HepG2 (cell line): ENCODE data around the gene ZBTB32. TPM values are rescaled to one million over a fixed set of nuclear protein-coding genes. Genes with fewer than 3 reads are reported as not detected.

ENCODE experiments used
- ATAC-seq: fragments of 200-7000 bp; cut with Tn5 transposase; 3 replicates; pipeline ENCODE4 v1.9.1; 2020; ENCODE audit warnings: mild to moderate bottlenecking, moderate library complexity
- BruUV-seq: library from RNA; stranded (reverse); fragments of 400-500 nt; replicated peaks from 2 replicates; lab custom pipeline; 2021; lab: Mats Ljungman, UMichigan
- CTCF ChIA-PET: fragments of 300-600 bp; formaldehyde crosslinking; extraction: SDS; loops from one replicate; lab custom pipeline; 2021; ENCODE audit warnings: low total read pairs, inconsistent platforms, low intra/inter-chr PET ratio; lab: Yijun Ruan, JAX
- POLR2A ChIA-PET: fragments of 350-600 bp; sonication (Branson Sonifier 250); formaldehyde crosslinking; loops from one replicate; lab custom pipeline; 2020; ENCODE audit warnings: antibody characterized with exemption, inconsistent platforms; lab: Yijun Ruan, JAX
- DNase-seq: peaks from one replicate; pipeline ENCODE4 v3.0.0-alpha.2; 2015; ENCODE audit warnings: low spot score
- FAIRE-seq: peaks from 3 replicates; lab custom pipeline; 2011; peaks lifted over from hg19 to GRCh38; lab: Jason Lieb, UNC
- H2AFZ ChIP-seq: one replicate; pipeline ENCODE4 v1.6.1; 2011; ENCODE audit warnings: low read length, inconsistent platforms
- H3K27ac ChIP-seq: fragments of 300-600 bp; 3 replicates; pipeline ENCODE4 v1.8.0; 2011; ENCODE audit warnings: mixed run types, mild to moderate bottlenecking, mixed read lengths, low read length, inconsistent platforms; ENCODE audit not compliant: insufficient read depth; ENCODE audit errors: extremely low read length
- H3K27me3 ChIP-seq, 2 experiments: fragments of 200-600 bp in 1 of 2; 2 replicates in 1 of 2; 3 replicates in 1 of 2; pipeline versions ENCODE4 v1.6.0 to v1.8.0; 2011; ENCODE audit warnings: low read length in 2 of 2, mild to moderate bottlenecking in 2 of 2, moderate library complexity in 2 of 2, inconsistent platforms in 1 of 2; ENCODE audit not compliant: insufficient read depth in 2 of 2, control insufficient read depth in 1 of 2
- H3K36me3 ChIP-seq, 2 experiments: fragments of 200-600 bp in 1 of 2; replicated peaks in 1 of 2; 2 replicates in 1 of 2; 3 replicates in 1 of 2; pipeline versions ENCODE4 v1.5.1 to v1.8.0; 2011; ENCODE audit warnings: low read length in 2 of 2, inconsistent platforms in 1 of 2; ENCODE audit not compliant: insufficient read depth in 2 of 2, control insufficient read depth in 1 of 2
- H3K4me1 ChIP-seq: 2 replicates; pipeline ENCODE4 v1.5.1; 2012; ENCODE audit warnings: low read length, inconsistent platforms; ENCODE audit not compliant: insufficient read depth
- H3K4me2 ChIP-seq: 2 replicates; pipeline ENCODE4 v1.6.0; 2011; ENCODE audit warnings: low read depth, low read length, inconsistent platforms
- H3K4me3 ChIP-seq, 3 experiments: fragments of 200-600 bp in 1 of 3; sonication (generic), shearing (Covaris generic) in 1 of 3; replicated peaks in 1 of 3; 2 replicates each; pipeline ENCODE4 v1.5.1; 2011 to 2016; ENCODE audit warnings: low read length in 3 of 3, inconsistent platforms in 2 of 3, low read depth in 2 of 3, mild to moderate bottlenecking in 2 of 3, control low read depth in 1 of 3, mixed read lengths in 1 of 3; ENCODE audit not compliant: insufficient read depth in 1 of 3
- H3K79me2 ChIP-seq: one replicate; pipeline ENCODE4 v1.6.1; 2011; ENCODE audit warnings: low read length, inconsistent platforms; ENCODE audit not compliant: insufficient read depth
- H3K9ac ChIP-seq: 2 replicates; pipeline ENCODE4 v1.6.0; 2011; ENCODE audit warnings: mild to moderate bottlenecking, low read depth, low read length, inconsistent platforms; ENCODE audit not compliant: insufficient read depth
- H3K9me3 ChIP-seq: 2 replicates; pipeline ENCODE4 v1.5.1; 2012; ENCODE audit warnings: mild to moderate bottlenecking, low read length
- H4K20me1 ChIP-seq: 2 replicates; pipeline ENCODE4 v1.6.0; 2011; ENCODE audit warnings: inconsistent platforms, mild to moderate bottlenecking, low read length, moderate library complexity; ENCODE audit not compliant: insufficient read depth
- GRHL1 ChIP-seq: sonication (generic); formaldehyde crosslinking; conservative IDR thresholded peaks from 2 replicates; pipeline ENCODE4 v1.8.0; 2022; ENCODE audit warnings: missing genetic modification reagents
- HDAC2 ChIP-seq: sonication (generic); formaldehyde crosslinking; IDR thresholded peaks from 2 replicates; pipeline ENCODE4 v1.4.0; 2020; ENCODE audit warnings: missing genetic modification reagents
- JUN ChIP-seq: sonication (generic); formaldehyde crosslinking; IDR thresholded peaks from 2 replicates; pipeline ENCODE4 v1.4.0; 2020; ENCODE audit warnings: mild to moderate bottlenecking, missing genetic modification reagents
- PRDM15 ChIP-seq: sonication (generic); formaldehyde crosslinking; IDR thresholded peaks from 2 replicates; pipeline ENCODE4 v1.4.0; 2020; ENCODE audit warnings: missing genetic modification reagents
- ZNF335 ChIP-seq: sonication (generic); formaldehyde crosslinking; IDR thresholded peaks from 2 replicates; pipeline ENCODE4 v1.4.0; 2020; ENCODE audit warnings: missing genetic modification reagents
- ZNF550 ChIP-seq: sonication (generic); formaldehyde crosslinking; IDR thresholded peaks from 2 replicates; pipeline ENCODE4 v1.4.0; 2020; ENCODE audit warnings: mild to moderate bottlenecking, missing genetic modification reagents, borderline replicate concordance
- ZNF687 ChIP-seq: sonication (generic); formaldehyde crosslinking; IDR thresholded peaks from 2 replicates; pipeline ENCODE4 v1.5.1; 2020; ENCODE audit warnings: mild to moderate bottlenecking, missing genetic modification reagents, moderate library complexity
- WGBS: methylation state at CpG from one replicate; pipeline ENCODE4 v1.1.6; 2017; ENCODE audit warnings: low lambda C conversion rate; 5-methylcytosine and 5-hydroxymethylcytosine counted together
- in situ Hi-C: cut with HindIII; loops from 2 replicates; pipeline ENCODE4 v1.10.0; 2017; ENCODE audit warnings: low pct_unique_long_range_greater_than_20kb; ENCODE audit not compliant: extremely low pct_ligation_motif_present
- intact Hi-C: fragments of 100-400 bp; cut with micrococcal nuclease; formaldehyde crosslinking; loops from one replicate; pipeline ENCODE4 v1.10.0; 2022; ENCODE audit not compliant: unreplicated experiment
- polyA plus RNA-seq, 8 experiments: library from polyadenylated mRNA; depleted of rRNA in 3 of 8; stranded (reverse) in 7 of 8; unstranded in 1 of 8; fragments of >200 nt; fragmentation: Illumina TruSeq in 4 of 8; extraction: Trizol in 4 of 8; gene quantifications; 2 replicates each; pipeline versions ENCODE4 v1.2.1 to v1.2.3, GENCODE V29; 2011 to 2016; ENCODE audit warnings: low read depth in 4 of 8, missing spikeins in 1 of 8, mixed read lengths in 1 of 8; ENCODE audit not compliant: insufficient read depth in 1 of 8
- total RNA-seq, 5 experiments: library from RNA; depleted of rRNA; stranded (reverse); fragments of >200 nt; fragmentation: Illumina TruSeq; extraction: Trizol; gene quantifications; 2 replicates each; pipeline ENCODE4 v1.2.3, GENCODE V29; 2016; ENCODE audit warnings: low read depth in 1 of 5

The ZBTB32 gene
- total and polyA plus RNA-seq, 2 of the 13 experiments (the other 11 are each of a cell fraction or from before 2014, with no cell fraction given) = not detected

GRCh38 chr19:35665604-35666003 is 38.8 kb upstream of the ZBTB32 start:
- Histone ChIP-seq H3K4me1 (peaks cover 32% of the 10 kb centered on the region), H3K4me2 (no peak overlapping the region), H3K9ac (no peak overlapping the region), H3K4me3 (no peak overlapping the region), H3K27ac (no peak overlapping the region), H4K20me1 (no peaks in the 10 kb centered on the region), H3K79me2 (no peaks in the 10 kb centered on the region), H3K36me3 (no peaks in the 10 kb centered on the region), H2AFZ (no peak overlapping the region), H3K9me3 (no peaks in the 10 kb centered on the region), H3K27me3 (0 out of 5 replicates have a peak, but pooled peaks cover 0 to 4% of the 10 kb centered on the region in 2 experiments)
- intact Hi-C loops = no loop called here
- CTCF ChIA-PET = no interaction called here
- 45% methylated on average over 6 of the region's 7 CpGs for WGBS
- BruUV-seq = no TSS peak
- TF ChIP-seq JUN (CRISPR knock-in tag) = no peak
- peak; percentile 14; the same call in 1 of the 2 replicates for TF ChIP-seq ZNF687 (CRISPR knock-in tag)
- ATAC-seq (no peak), FAIRE-seq (no peak), DNase-seq (no peak)
- in situ Hi-C loops = no loop called here
- POLR2A ChIA-PET = no interaction called here

- H3K4me3 ChIP-seq = no peak within 1 kb of the TSS
- H3K36me3 ChIP-seq = no peaks in the 10 kb centered on the region
- no peaks in the 10 kb centered on the region for H4K20me1 ChIP-seq
- H3K9ac ChIP-seq = no peak within 1 kb of the TSS
- ChIA-PET POLR2A (no interaction called here), CTCF (no interaction called here)
- FAIRE-seq = no peak
- H2AFZ ChIP-seq = no peak within 1 kb of the TSS
- WGBS = 98% methylated on average over 7 of the region's 16 CpGs
- H3K27ac ChIP-seq = no peak within 1 kb of the TSS
- no peaks in the 10 kb centered on the region for H3K9me3 ChIP-seq
- no peak for ATAC-seq
- BruUV-seq = no TSS peak
- in situ Hi-C loops (no loop called here), intact Hi-C loops (no loop called here)
- peaks cover 32% of the 10 kb centered on the region for H3K4me1 ChIP-seq
- H3K4me2 ChIP-seq = no peak within 1 kb of the TSS
- DNase-seq = no peak
- H3K79me2 ChIP-seq = no peaks in the 10 kb centered on the region
- 0 out of 5 replicates have a peak, but pooled peaks cover 0 to 4% of the 10 kb centered on the region in 2 experiments for H3K27me3 ChIP-seq
- TF ChIP-seq ZNF550 (CRISPR knock-in tag) = no peak
- no peak for TF ChIP-seq GRHL1 (CRISPR knock-in tag)
- no peak for TF ChIP-seq HDAC2 (CRISPR knock-in tag)
- TF ChIP-seq ZNF335 = no peak
- no peak for TF ChIP-seq PRDM15 (CRISPR knock-in tag)
These were observed 38.0 kb upstream of the ZBTB32 start, which contains the start of gene UPK1A for GRCh38 chr19:35666251-35666913. Gene UPK1A, plus strand, starts transcription at chr19:35666517. Its CDS starts 296 bp downstream, at chr19:35666813.
